ENCODE results near the gene BCL6.
"Not testable (repeated sequence)": the region's sequence is repeated elsewhere in the genome, so short reads cannot be mapped to it uniquely, and the experiment has no call there.

The BCL6 gene

GRCh38 chr3:187714404-187714979 lies 30.8 kb downstream of the BCL6 start:
- peak; percentile 88 for DNase-seq (ENCODE audit: low read depth, low spot score)

GRCh38 chr3:187713504-187713903 lies 31.8 kb downstream of the BCL6 start:
- peak; percentile 26 for DNase-seq (ENCODE audit: low read depth, low spot score)

GRCh38 chr3:187709155-187709554 lies 36.1 kb downstream of the BCL6 start:
- DNase-seq (ENCODE audit: low read depth, low spot score): no peak

- DNase-seq (ENCODE audit: low read depth, low spot score): no peak
Observed at GRCh38 chr3:187708696-187709095, 36.6 kb downstream of the BCL6 start.

- no peak for DNase-seq (ENCODE audit: low read depth, low spot score)
Observed at GRCh38 chr3:187706971-187707370, 38.3 kb downstream of the BCL6 start.

- no peak for DNase-seq (ENCODE audit: low read depth, low spot score)
Observed at GRCh38 chr3:187705164-187705563, 40.1 kb downstream of the BCL6 start.

- DNase-seq (ENCODE audit: low read depth, low spot score): no peak
Observed at GRCh38 chr3:187702507-187703033, 42.7 kb downstream of the BCL6 start, which contains the start of gene RTP2. Gene RTP2, minus strand, starts transcription at chr3:187702557. Its CDS starts 429 bp downstream, at chr3:187702128.

- DNase-seq (ENCODE audit: low read depth, low spot score): no peak
Observed at GRCh38 chr3:187700249-187700648, 45.0 kb downstream of the BCL6 start.

GRCh38 chr3:187698499-187699399 lies 46.5 kb downstream of the BCL6 start:
- no peak for DNase-seq (ENCODE audit: low read depth, low spot score)

- no peak for DNase-seq (ENCODE audit: low read depth, low spot score)
Observed at GRCh38 chr3:187696021-187696420, 49.2 kb downstream of the BCL6 start.

- no peak for DNase-seq (ENCODE audit: low read depth, low spot score)
Observed at GRCh38 chr3:187695449-187695848, 49.8 kb downstream of the BCL6 start.

- peak; percentile 56 for DNase-seq (ENCODE audit: low read depth, low spot score)
Observed at GRCh38 chr3:187694801-187695200, 50.5 kb downstream of the BCL6 start.

GRCh38 chr3:187693431-187693830 lies 51.8 kb downstream of the BCL6 start:
- DNase-seq (ENCODE audit: low read depth, low spot score): no peak

- DNase-seq (ENCODE audit: low read depth, low spot score): peak; percentile 42
Observed at GRCh38 chr3:187689984-187690383, 55.3 kb downstream of the BCL6 start.

GRCh38 chr3:187686621-187687273 lies 58.5 kb downstream of the BCL6 start:
- no peak for DNase-seq (ENCODE audit: low read depth, low spot score)

GRCh38 chr3:187685948-187686347 lies 59.3 kb downstream of the BCL6 start:
- no peak for DNase-seq (ENCODE audit: low read depth, low spot score)

- peak; percentile 20 for DNase-seq (ENCODE audit: low read depth, low spot score)
Observed at GRCh38 chr3:187684880-187685279, 60.4 kb downstream of the BCL6 start.

- no peak for DNase-seq (ENCODE audit: low read depth, low spot score)
Observed at GRCh38 chr3:187684444-187684843, 60.8 kb downstream of the BCL6 start.

- not testable (repeated sequence) for DNase-seq (ENCODE audit: low read depth, low spot score)
Observed at GRCh38 chr3:187681756-187682155, 63.5 kb downstream of the BCL6 start.

GRCh38 chr3:187679638-187680396 lies 65.5 kb downstream of the BCL6 start:
- DNase-seq (ENCODE audit: low read depth, low spot score): peak; percentile 86

- DNase-seq (ENCODE audit: low read depth, low spot score): peak; percentile 80
Observed at GRCh38 chr3:187678726-187679268, 66.5 kb downstream of the BCL6 start.

All from astrocyte of the hippocampus (primary cell).